ENCODE results near the gene EPS8L2.

Gene EPS8L2

DNA sequence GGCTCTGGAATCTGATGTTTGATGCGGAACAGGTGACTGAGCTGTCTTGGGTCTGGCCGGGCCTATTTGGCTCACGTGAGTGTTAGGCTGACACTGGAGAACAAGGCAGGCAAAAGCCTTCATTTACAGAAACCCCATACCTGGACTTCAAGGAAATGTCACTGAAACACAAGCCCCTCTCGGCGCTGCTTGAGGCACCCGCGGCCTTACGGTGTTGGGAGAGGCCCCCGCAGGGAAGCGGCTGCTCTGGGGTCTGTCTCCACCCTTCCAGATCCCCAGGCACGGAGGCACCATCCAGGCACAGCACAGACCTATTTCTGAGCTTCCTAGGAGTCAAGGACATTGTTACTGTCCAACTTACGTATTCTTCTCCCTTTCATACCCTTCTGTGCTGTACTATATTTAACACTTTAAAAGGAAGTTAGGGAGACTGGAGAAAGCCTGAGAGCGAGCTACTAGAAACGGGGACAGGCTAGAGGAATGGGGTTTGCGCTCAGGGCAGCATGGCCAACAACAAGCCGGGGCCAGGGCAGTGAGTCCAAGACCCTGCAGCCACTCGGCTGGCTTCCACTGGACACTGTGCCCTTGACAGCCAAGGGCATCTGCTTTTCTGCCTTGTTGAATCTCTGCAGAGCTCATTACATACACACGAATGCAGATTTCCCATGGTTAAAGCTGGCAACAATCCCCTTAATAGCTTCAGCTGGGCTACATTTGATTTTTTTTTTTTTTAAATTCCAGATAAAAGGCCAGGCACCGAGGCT, 45.2 kb upstream of the EPS8L2 start:
- CTCF ChIA-PET = interaction anchor here (1.0 to 3.5 kb wide), 8 partner anchors 9 to 66 kb away, joined by 3 to 15 read pairs (median 3); no protein-coding TSS in a partner anchor
- no peak for DNase-seq (ENCODE audit: extremely low spot score)
- TF ChIP-seq, protein P1, sequence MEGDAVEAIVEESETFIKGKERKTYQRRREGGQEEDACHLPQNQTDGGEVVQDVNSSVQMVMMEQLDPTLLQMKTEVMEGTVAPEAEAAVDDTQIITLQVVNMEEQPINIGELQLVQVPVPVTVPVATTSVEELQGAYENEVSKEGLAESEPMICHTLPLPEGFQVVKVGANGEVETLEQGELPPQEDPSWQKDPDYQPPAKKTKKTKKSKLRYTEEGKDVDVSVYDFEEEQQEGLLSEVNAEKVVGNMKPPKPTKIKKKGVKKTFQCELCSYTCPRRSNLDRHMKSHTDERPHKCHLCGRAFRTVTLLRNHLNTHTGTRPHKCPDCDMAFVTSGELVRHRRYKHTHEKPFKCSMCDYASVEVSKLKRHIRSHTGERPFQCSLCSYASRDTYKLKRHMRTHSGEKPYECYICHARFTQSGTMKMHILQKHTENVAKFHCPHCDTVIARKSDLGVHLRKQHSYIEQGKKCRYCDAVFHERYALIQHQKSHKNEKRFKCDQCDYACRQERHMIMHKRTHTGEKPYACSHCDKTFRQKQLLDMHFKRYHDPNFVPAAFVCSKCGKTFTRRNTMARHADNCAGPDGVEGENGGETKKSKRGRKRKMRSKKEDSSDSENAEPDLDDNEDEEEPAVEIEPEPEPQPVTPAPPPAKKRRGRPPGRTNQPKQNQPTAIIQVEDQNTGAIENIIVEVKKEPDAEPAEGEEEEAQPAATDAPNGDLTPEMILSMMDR (IDR thresholded peaks at IDR 0.05; ENCODE audit: control extremely low read depth, extremely low read depth, low read depth, missing control alignments) = no peak
- POLR2A ChIA-PET = no interaction called here

DNA sequence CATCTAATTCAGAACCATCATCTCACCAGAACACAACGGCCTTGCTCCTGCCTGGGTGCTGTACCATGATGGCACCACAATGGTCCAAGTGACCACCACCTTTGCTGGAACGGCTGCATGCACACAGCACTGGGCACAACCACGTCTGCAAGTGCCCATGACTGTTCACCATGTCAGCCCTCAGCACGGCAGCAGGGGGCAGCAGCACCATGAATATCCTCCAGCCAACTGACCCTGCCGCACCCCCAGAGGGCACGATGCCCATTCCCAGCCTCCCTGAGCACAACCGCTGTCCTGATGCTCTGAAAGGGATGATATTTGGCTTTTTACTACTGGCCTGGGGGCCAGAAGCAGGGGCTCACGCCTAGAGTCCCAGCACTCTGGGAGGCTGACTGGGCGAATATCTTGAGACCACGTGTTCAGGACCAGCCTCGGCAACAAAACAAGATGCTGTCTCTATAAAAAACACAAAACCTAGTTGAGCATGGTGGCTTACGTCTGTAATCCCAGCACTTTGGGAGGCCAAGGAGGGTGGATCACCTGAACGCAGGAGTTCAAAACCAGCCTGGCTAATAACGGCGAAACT, 43.2 kb upstream of the EPS8L2 start:
- peak; percentile 75 for DNase-seq (ENCODE audit: extremely low spot score)
- ChIA-PET POLR2A (no interaction called here), CTCF (interaction anchor here (0.6 to 3.5 kb wide), 11 partner anchors 10 to 64 kb away, joined by 3 to 15 read pairs (median 4); no protein-coding TSS in a partner anchor)
- TF ChIP-seq, protein P1 (IDR thresholded peaks at IDR 0.05; ENCODE audit: control extremely low read depth, extremely low read depth, low read depth, missing control alignments) = peak; percentile 75

DNA sequence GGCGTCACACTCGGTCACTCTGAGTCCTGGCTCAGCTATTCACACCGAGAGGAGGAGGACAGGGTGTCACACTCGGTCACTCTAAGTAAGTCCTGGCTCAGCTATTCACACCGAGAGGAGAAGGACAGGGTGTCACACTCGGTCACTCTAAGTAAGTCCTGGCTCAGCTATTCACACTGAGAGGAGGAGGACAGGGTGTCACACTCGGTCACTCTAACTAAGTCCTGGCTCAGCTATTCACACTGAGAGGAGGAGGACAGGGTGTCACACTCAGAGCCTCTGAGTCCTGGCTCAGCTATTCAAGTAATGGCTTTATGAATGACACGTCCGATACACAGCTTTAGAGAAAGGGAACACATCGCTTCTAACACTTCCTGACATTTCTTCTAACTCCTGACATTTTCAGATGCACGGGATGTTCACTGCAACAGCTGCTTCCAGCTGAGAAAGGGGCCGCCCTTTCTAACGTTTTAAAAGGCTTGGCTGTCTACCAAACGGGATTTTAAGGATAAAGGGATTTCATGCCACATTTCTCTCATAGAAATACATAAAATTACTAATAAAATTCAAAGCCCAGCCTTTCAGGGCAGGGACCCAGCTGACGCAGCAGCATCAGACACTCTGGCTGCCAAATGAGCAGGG, 40.8 kb upstream of the EPS8L2 start:
- TF ChIP-seq, protein P1 (IDR thresholded peaks at IDR 0.05; ENCODE audit: control extremely low read depth, extremely low read depth, low read depth, missing control alignments) = no peak

DNA sequence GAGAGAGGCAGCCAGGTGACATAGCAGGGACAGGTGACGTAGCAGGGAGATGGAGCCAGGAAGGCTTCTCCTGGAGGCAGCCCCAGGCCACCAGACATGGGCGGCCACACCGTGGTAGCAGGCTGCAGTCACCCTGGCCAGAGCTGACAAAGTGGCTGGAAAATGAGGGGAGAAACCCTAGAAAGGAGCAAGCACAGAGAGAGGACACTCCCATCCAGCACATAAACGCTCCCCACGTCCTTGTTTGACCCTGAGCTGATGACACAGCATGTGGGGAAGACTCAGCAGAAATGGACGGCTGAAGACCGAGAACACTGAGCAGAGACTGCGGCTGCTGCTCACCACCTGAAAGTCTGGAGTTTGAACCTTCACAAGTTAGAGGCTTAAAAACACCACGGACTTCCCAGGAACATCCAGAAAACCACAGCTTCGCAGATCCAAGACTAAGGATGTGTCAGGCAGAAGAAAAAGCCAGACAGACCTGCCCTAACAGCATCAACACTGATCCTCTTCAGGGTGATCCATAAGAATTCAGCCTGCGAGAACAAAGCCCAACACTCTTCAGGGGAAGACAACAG, 40.2 kb upstream of the EPS8L2 start:
- POLR2A ChIA-PET = no interaction called here
- CTCF ChIA-PET = interaction anchor here (1.2 to 2.0 kb wide), 3 partner anchors 32 to 62 kb away, joined by 4 to 5 read pairs (median 4); no protein-coding TSS in a partner anchor
- TF ChIP-seq, protein P1 (IDR thresholded peaks at IDR 0.05; ENCODE audit: control extremely low read depth, extremely low read depth, low read depth, missing control alignments) = no peak
- DNase-seq (ENCODE audit: extremely low spot score) = no peak

More for the DNA sequence above, 40.8 kb upstream of the EPS8L2 start:
- DNase-seq (ENCODE audit: extremely low spot score) = no peak
- ChIA-PET CTCF (interaction anchor here (1.2 to 2.0 kb wide), 3 partner anchors 32 to 62 kb away, joined by 4 to 5 read pairs (median 4); no protein-coding TSS in a partner anchor), POLR2A (no interaction called here)

DNA sequence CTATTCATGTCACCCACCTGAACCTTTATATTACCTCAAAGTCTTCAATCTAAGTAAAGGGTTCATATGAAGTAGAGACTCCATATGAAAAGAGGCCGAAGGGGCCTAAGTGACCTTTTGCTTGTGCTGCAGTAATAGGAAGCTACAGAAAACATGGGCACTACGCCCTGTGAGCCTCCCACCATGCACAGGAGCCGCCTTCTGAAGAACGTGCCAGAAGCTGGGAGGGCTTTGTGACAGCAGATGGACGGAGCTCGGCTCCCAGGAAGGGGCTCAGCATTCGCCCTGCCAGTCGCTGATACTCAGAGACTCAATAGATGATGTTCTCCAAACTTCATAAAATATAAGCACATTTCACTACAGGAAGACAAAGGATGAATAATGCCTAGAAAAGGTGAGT, 32.2 kb upstream of the EPS8L2 start:
- CTCF ChIA-PET = interaction anchor here (0.9 to 2.0 kb wide), 7 partner anchors 8 to 119 kb away, joined by 3 to 10 read pairs (median 4); no protein-coding TSS in a partner anchor
- POLR2A ChIA-PET = no interaction called here
- TF ChIP-seq, protein P1 (IDR thresholded peaks at IDR 0.05; ENCODE audit: control extremely low read depth, extremely low read depth, low read depth, missing control alignments) = no peak
- no peak for DNase-seq (ENCODE audit: extremely low spot score)

DNA sequence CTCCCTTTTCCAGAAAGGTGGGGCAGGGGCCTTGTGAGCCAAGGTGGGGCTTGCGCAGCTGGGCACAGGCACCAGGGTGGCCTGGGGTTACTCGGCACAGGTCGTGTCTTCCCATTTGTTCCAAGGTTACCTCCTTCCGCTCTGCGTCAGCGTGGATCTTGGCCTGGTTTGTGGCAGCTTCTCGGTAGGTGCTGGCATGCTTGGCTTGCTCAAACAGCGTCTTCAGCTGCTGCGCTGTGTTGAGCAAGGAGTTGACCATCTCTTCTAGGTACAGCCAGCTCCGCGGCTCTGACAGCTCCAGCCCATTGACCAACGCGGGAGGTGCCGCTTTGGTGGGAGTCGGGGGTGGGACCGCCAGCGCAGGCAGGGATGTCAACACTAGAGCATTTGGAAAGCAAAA, 31.6 kb upstream of the EPS8L2 start:
- TF ChIP-seq, protein P1 (IDR thresholded peaks at IDR 0.05; ENCODE audit: control extremely low read depth, extremely low read depth, low read depth, missing control alignments) = no peak
- CTCF ChIA-PET = interaction anchor here (0.9 to 2.0 kb wide), 6 partner anchors 12 to 119 kb away, joined by 3 to 10 read pairs (median 4); no protein-coding TSS in a partner anchor
- DNase-seq (ENCODE audit: extremely low spot score) = no peak
- POLR2A ChIA-PET = no interaction called here

Measured in GM10248 (cell line).